H1 (cell line): ENCODE measurements around the gene ADTRP.

ENCODE experiments used
- ATF3 ChIP-seq: IDR thresholded peaks from 2 replicates; pipeline ENCODE4 v1.6.1; 2011; ENCODE audit warnings: low read depth, mild to moderate bottlenecking, low read length; ENCODE audit not compliant: insufficient read depth
- CHD1 ChIP-seq: IDR thresholded peaks from 2 replicates; pipeline ENCODE4 v1.6.1; 2012; ENCODE audit warnings: low read depth, low read length, improper control_type of control experiment
- CTCF ChIP-seq, 3 experiments: IDR thresholded peaks; 1 replicate in 2 of 3; 2 replicates in 1 of 3; pipeline versions ENCODE4 v1.5.1 to v1.6.1; 2011; ENCODE audit warnings: low read length in 3 of 3, mild to moderate bottlenecking in 3 of 3, inconsistent platforms in 2 of 3, low read depth in 1 of 3, moderate library complexity in 1 of 3; ENCODE audit not compliant: insufficient read depth in 1 of 3; ENCODE audit errors: control extremely low read depth in 1 of 3
- EGR1 ChIP-seq: IDR thresholded peaks from 2 replicates; pipeline ENCODE4 v1.6.1; 2011; ENCODE audit warnings: low read depth, low read length, borderline replicate concordance
- GABPA ChIP-seq: IDR thresholded peaks from 2 replicates; pipeline ENCODE4 v1.6.1; 2011; ENCODE audit warnings: mild to moderate bottlenecking, low read length, moderate library complexity, borderline replicate concordance; ENCODE audit not compliant: insufficient read depth
- KDM5A ChIP-seq: fragments of 200-600 bp; IDR thresholded peaks from 2 replicates; pipeline ENCODE4 v1.7.1; 2012; ENCODE audit warnings: mild to moderate bottlenecking, low read length, inconsistent platforms, mixed read lengths
- MAFK ChIP-seq: IDR thresholded peaks from 2 replicates; pipeline ENCODE4 v1.6.1; 2012; ENCODE audit warnings: low read depth, mild to moderate bottlenecking, improper control_type of control experiment, low read length
- TBP ChIP-seq: IDR thresholded peaks from 2 replicates; pipeline ENCODE4 v1.6.1; 2011; ENCODE audit warnings: low read depth, low read length, improper control_type of control experiment

- TF ChIP-seq CTCF (IDR thresholded peaks at IDR 0.05; ENCODE audit: control extremely low read depth in 1 of 3, insufficient read depth in 1 of 3, low read depth in 1 of 3, low read length in 3 of 3) (no peak), GABPA (no peak), KDM5A (no peak), EGR1 (no peak), ATF3 (no peak), MAFK (no peak), TBP (no peak), CHD1 (no peak)
These were observed 29.5 kb upstream of the ADTRP start for GRCh38 chr6:11808054-11808453.
